ENCODE measurements around the gene PCNX3. TPM values are rescaled to one million over a fixed set of nuclear protein-coding genes. Genes with fewer than 3 reads are reported as not detected.

The PCNX3 gene
- total and polyA plus RNA-seq, 12 donors, result 9.0 to 45.0 (median 33.4) TPM

- H3K4me1 ChIP-seq (replicated peaks in 1 of 2), result no peaks in the 10 kb centered on the region
- 71 to 77% (median 74%) methylated on average over 7 to 12 of the region's 12 CpGs for WGBS, 4 donors
- H3K36me3 ChIP-seq (replicated peaks in 1 of 2), result peaks cover 0 to 22% of the 10 kb centered on the region in 2 donors
- H3K9me3 ChIP-seq (replicated peaks in 1 of 3), result no peaks in the 10 kb centered on the region
- no peak for DNase-seq
- intact Hi-C loops (cut with DNase I), result no loop called here
- TF ChIP-seq, protein P1, sequence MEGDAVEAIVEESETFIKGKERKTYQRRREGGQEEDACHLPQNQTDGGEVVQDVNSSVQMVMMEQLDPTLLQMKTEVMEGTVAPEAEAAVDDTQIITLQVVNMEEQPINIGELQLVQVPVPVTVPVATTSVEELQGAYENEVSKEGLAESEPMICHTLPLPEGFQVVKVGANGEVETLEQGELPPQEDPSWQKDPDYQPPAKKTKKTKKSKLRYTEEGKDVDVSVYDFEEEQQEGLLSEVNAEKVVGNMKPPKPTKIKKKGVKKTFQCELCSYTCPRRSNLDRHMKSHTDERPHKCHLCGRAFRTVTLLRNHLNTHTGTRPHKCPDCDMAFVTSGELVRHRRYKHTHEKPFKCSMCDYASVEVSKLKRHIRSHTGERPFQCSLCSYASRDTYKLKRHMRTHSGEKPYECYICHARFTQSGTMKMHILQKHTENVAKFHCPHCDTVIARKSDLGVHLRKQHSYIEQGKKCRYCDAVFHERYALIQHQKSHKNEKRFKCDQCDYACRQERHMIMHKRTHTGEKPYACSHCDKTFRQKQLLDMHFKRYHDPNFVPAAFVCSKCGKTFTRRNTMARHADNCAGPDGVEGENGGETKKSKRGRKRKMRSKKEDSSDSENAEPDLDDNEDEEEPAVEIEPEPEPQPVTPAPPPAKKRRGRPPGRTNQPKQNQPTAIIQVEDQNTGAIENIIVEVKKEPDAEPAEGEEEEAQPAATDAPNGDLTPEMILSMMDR (IDR thresholded peaks at IDR 0.05), result no peak
- TF ChIP-seq POLR2A (IDR thresholded peaks at IDR 0.05), result no peak
- H3K27ac ChIP-seq, result no peak within 1 kb of the TSS
- no peak within 1 kb of the TSS for H3K4me3 ChIP-seq
- H3K27me3 ChIP-seq, result no peaks in the 10 kb centered on the region
These were observed 19.9 kb upstream of the PCNX3 start, which contains the start of gene KCNK7 for GRCh38 chr11:65595543-65596281. Gene KCNK7 (minus strand): TSS chr11:65595800. CDS start chr11:65595772, 28 bp downstream.

GRCh38 chr11:65596520-65596919 is 19.1 kb upstream of the PCNX3 start:
- intact Hi-C loops (cut with DNase I), result no loop called here
- 60 to 86% (median 76%) methylated on average over 2 to 6 of the region's 6 CpGs for WGBS, 4 donors
- no peak for TF ChIP-seq POLR2A (IDR thresholded peaks at IDR 0.05)
- TF ChIP-seq, protein P1 (IDR thresholded peaks at IDR 0.05), result no peak
- H3K9me3 ChIP-seq (replicated peaks in 1 of 3), result no peaks in the 10 kb centered on the region
- no peaks in the 10 kb centered on the region for H3K27me3 ChIP-seq
- H3K4me3 ChIP-seq, result no peak overlapping the region
- H3K4me1 ChIP-seq (replicated peaks in 1 of 2), result no peaks in the 10 kb centered on the region
- H3K27ac ChIP-seq, result no peak overlapping the region
- no peak for DNase-seq
- peaks cover 0 to 22% of the 10 kb centered on the region in 2 donors for H3K36me3 ChIP-seq (replicated peaks in 1 of 2)

DNA sequence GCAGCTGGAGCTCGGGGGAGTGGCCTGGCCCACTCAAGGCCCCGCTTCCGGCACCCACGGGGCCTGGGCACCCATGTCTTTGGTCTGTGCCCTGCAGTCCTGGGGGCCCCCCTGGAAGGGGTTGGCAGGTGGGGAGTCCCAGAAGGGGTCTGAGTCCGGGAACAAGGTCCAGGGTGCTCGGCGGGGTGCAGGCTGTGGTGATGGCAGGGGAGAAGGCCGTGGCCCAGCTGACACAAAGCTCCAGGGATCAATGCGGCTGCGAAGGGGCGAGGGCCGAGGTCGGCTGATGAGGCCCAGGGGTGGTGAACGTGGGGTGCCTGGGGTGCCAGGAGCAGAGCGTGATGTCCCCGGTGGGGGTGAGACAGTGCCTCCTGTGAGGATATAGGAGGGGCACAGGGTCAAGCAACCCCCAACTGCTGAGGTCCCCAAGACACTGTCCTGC is 17.3 kb upstream of the PCNX3 start:
- TF ChIP-seq, protein P1 (IDR thresholded peaks at IDR 0.05), result no peak
- no peak for TF ChIP-seq POLR2A (IDR thresholded peaks at IDR 0.05)
- H3K36me3 ChIP-seq (replicated peaks in 1 of 2), result peaks cover 0 to 26% of the 10 kb centered on the region in 2 donors
- WGBS, 4 donors, result 86 to 92% (median 89%) methylated on average over 8 to 16 of the region's 16 CpGs
- intact Hi-C loops (cut with DNase I), result no loop called here
- no peak overlapping the region for H3K4me3 ChIP-seq
- no peaks in the 10 kb centered on the region for H3K27me3 ChIP-seq
- H3K9me3 ChIP-seq (replicated peaks in 1 of 3), result no peaks in the 10 kb centered on the region
- no peak for DNase-seq
- no peaks in the 10 kb centered on the region for H3K4me1 ChIP-seq (replicated peaks in 1 of 2)
- H3K27ac ChIP-seq, result no peak overlapping the region

GRCh38 chr11:65599216-65599954 is 16.2 kb upstream of the PCNX3 start:
- H3K36me3 ChIP-seq (replicated peaks in 1 of 2), result peaks cover 0 to 37% of the 10 kb centered on the region in 2 donors
- no peaks in the 10 kb centered on the region for H3K27me3 ChIP-seq
- H3K4me3 ChIP-seq, result no peak overlapping the region
- H3K4me1 ChIP-seq (replicated peaks in 1 of 2), result no peaks in the 10 kb centered on the region
- no peak for DNase-seq
- WGBS, 4 donors, result 84 to 88% (median 87%) methylated on average over 34 to 49 of the region's 49 CpGs
- H3K27ac ChIP-seq, result no peak overlapping the region
- intact Hi-C loops (cut with DNase I), result no loop called here
- no peaks in the 10 kb centered on the region for H3K9me3 ChIP-seq (replicated peaks in 1 of 3)
- TF ChIP-seq, protein P1 (IDR thresholded peaks at IDR 0.05), result no peak
- TF ChIP-seq POLR2A (IDR thresholded peaks at IDR 0.05), result no peak
